Activated CD4-positive, CD25-positive, alpha-beta regulatory T cell treated with anti-CD3 and anti-CD28 coated beads, Interleukin-2, amount 50 U/mL, for 24 hours (primary cell): ENCODE data around the gene SMIM36.
A peak's percentile ranks its signal among the peaks of the same experiment; 100 is the strongest.
"Not testable (repeated sequence)": the region's sequence is repeated elsewhere in the genome, so short reads cannot be mapped to it uniquely, and the experiment has no call there.

Experiments
- ATAC-seq, 2 donors: fragments of 150-1000 bp; cut with Tn5 transposase; one replicate each; pipeline ENCODE4 v1.10.0; 2021; ENCODE audit warnings: mild to moderate bottlenecking in 1 of 2, moderate library complexity in 1 of 2

SMIM36 gene

GRCh38 chr17:55433029-55433628, 78.1 kb downstream of the SMIM36 start:
- no peak for ATAC-seq

GRCh38 chr17:55432358-55433028, 78.8 kb downstream of the SMIM36 start:
- ATAC-seq = peak in 1 of 2 donors; percentile 35

- not testable (repeated sequence) for ATAC-seq
Observed at GRCh38 chr17:55431914-55432313, 79.3 kb downstream of the SMIM36 start.

GRCh38 chr17:55430541-55431288, 80.5 kb downstream of the SMIM36 start:
- ATAC-seq = no peak

- ATAC-seq = no peak
Observed at GRCh38 chr17:55427587-55427882, 83.7 kb downstream of the SMIM36 start.

- no peak for ATAC-seq
Observed at GRCh38 chr17:55426851-55427586, 84.2 kb downstream of the SMIM36 start.

- no peak for ATAC-seq
Observed at GRCh38 chr17:55424893-55425540, 86.2 kb downstream of the SMIM36 start.

GRCh38 chr17:55423535-55423934, 87.7 kb downstream of the SMIM36 start:
- no peak for ATAC-seq

- ATAC-seq = not testable (repeated sequence)
Observed at GRCh38 chr17:55422828-55423164, 88.5 kb downstream of the SMIM36 start.

GRCh38 chr17:55421179-55421934, 89.9 kb downstream of the SMIM36 start, which contains the start of gene MMD:
MMD (minus strand) TSS chr17:55421835; CDS start chr17:55421695, 140 bp downstream.
- ATAC-seq = peak; percentile 9 to 29

- peak in 1 of 2 donors; percentile 4 for ATAC-seq
Observed at GRCh38 chr17:55420776-55421178, 90.5 kb downstream of the SMIM36 start.

GRCh38 chr17:55420067-55420775, 91.0 kb downstream of the SMIM36 start:
- ATAC-seq = peak; percentile 47 to 54

- no peak for ATAC-seq
Observed at GRCh38 chr17:55418369-55419268, 92.6 kb downstream of the SMIM36 start.

GRCh38 chr17:55417411-55418268, 93.6 kb downstream of the SMIM36 start:
- no peak for ATAC-seq

- ATAC-seq = no peak
Observed at GRCh38 chr17:55416470-55417052, 94.7 kb downstream of the SMIM36 start.

GRCh38 chr17:55416000-55416399, 95.3 kb downstream of the SMIM36 start:
- no peak for ATAC-seq

- ATAC-seq = no peak
Observed at GRCh38 chr17:55414983-55415382, 96.3 kb downstream of the SMIM36 start.

- ATAC-seq = no peak
Observed at GRCh38 chr17:55413825-55414489, 97.3 kb downstream of the SMIM36 start.
